Erythroblast (primary cell): ENCODE results near the gene CMKLR1.

Experiments
- GATA1 ChIP-seq: IDR thresholded peaks from 2 replicates; pipeline ENCODE4 v1.6.1; 2011; ENCODE audit warnings: low read depth, mild to moderate bottlenecking, control low read depth, low read length, moderate library complexity
- POLR2A ChIP-seq: IDR thresholded peaks from 2 replicates; pipeline ENCODE4 v1.6.1; 2011; ENCODE audit warnings: mild to moderate bottlenecking, low read length

GRCh38 chr12:108312693-108313189 is 26.4 kb downstream of the CMKLR1 start:
- TF ChIP-seq POLR2A (no peak), GATA1 (no peak)
